ENCODE measurements around the gene LHX3.

The LHX3 gene

GRCh38 chr9:136204838-136205706 is at the start of gene LHX3:
Gene LHX3 (minus strand): TSS chr9:136205128. CDS start chr9:136205012, 116 bp downstream.
- no peak for DNase-seq (ENCODE audit: low read depth in 2 of 2)

GRCh38 chr9:136253246-136254130 is 48.6 kb upstream of the LHX3 start:
- DNase-seq (ENCODE audit: low read depth in 2 of 2) = no peak

- no peak for DNase-seq (ENCODE audit: low read depth in 2 of 2)
Observed at GRCh38 chr9:136252846-136253245, 47.9 kb upstream of the LHX3 start.

- no peak for DNase-seq (ENCODE audit: low read depth in 2 of 2)
Observed at GRCh38 chr9:136252281-136252680, 47.4 kb upstream of the LHX3 start.

GRCh38 chr9:136251264-136252115 is 46.6 kb upstream of the LHX3 start:
- no peak for DNase-seq (ENCODE audit: low read depth in 2 of 2)

- no peak for DNase-seq (ENCODE audit: low read depth in 2 of 2)
Observed at GRCh38 chr9:136250676-136251075, 45.7 kb upstream of the LHX3 start.

GRCh38 chr9:136249877-136250559 is 45.1 kb upstream of the LHX3 start:
- DNase-seq (ENCODE audit: low read depth in 2 of 2) = no peak

- DNase-seq (ENCODE audit: low read depth in 2 of 2) = no peak
Observed at GRCh38 chr9:136248951-136249876, 44.3 kb upstream of the LHX3 start.

- DNase-seq (ENCODE audit: low read depth in 2 of 2) = no peak
Observed at GRCh38 chr9:136247947-136248637, 43.2 kb upstream of the LHX3 start.

GRCh38 chr9:136247551-136247916 is 42.6 kb upstream of the LHX3 start:
- DNase-seq (ENCODE audit: low read depth in 2 of 2) = no peak

GRCh38 chr9:136246849-136247550 is 42.1 kb upstream of the LHX3 start:
- no peak for DNase-seq (ENCODE audit: low read depth in 2 of 2)

GRCh38 chr9:136245219-136246150 is 40.6 kb upstream of the LHX3 start, which contains the start of gene QSOX2:
Gene QSOX2 (minus strand): TSS chr9:136245812. CDS start chr9:136245803, 9 bp downstream.
- DNase-seq (ENCODE audit: low read depth in 2 of 2) = peak; percentile 69 to 77

GRCh38 chr9:136244969-136245218 is 40.0 kb upstream of the LHX3 start:
- DNase-seq (ENCODE audit: low read depth in 2 of 2) = no peak

GRCh38 chr9:136244122-136244968 is 39.4 kb upstream of the LHX3 start:
- DNase-seq (ENCODE audit: low read depth in 2 of 2) = peak; percentile 60 to 66

GRCh38 chr9:136243631-136244030 is 38.7 kb upstream of the LHX3 start:
- no peak for DNase-seq (ENCODE audit: low read depth in 2 of 2)

GRCh38 chr9:136242918-136243525 is 38.1 kb upstream of the LHX3 start:
- no peak for DNase-seq (ENCODE audit: low read depth in 2 of 2)

- DNase-seq (ENCODE audit: low read depth in 2 of 2) = no peak
Observed at GRCh38 chr9:136242248-136242647, 37.3 kb upstream of the LHX3 start.
